DMS53 (cell line): ENCODE measurements around the gene MISP.

Experiments
- DNase-seq: peaks from one replicate; lab custom pipeline; 2025; lab: John Stamatoyannopoulos, UW

The MISP gene

GRCh38 chr19:796692-797527 lies 46.0 kb downstream of the MISP start, which contains the start of gene PTBP1:
Gene PTBP1, plus strand, starts transcription at chr19:797452. Its CDS starts 46 bp downstream, at chr19:797498.
- DNase-seq: peak; percentile 99

GRCh38 chr19:797528-798414 lies 46.9 kb downstream of the MISP start:
- DNase-seq: peak; percentile 95

GRCh38 chr19:798415-799075 lies 47.6 kb downstream of the MISP start:
- peak; percentile 43 for DNase-seq

GRCh38 chr19:799076-799881 lies 48.4 kb downstream of the MISP start:
- peak; percentile 34 for DNase-seq

GRCh38 chr19:800360-801029 lies 49.6 kb downstream of the MISP start:
- DNase-seq: peak; percentile 28

GRCh38 chr19:801030-801860 lies 50.3 kb downstream of the MISP start:
- no peak for DNase-seq

GRCh38 chr19:801861-802497 lies 51.1 kb downstream of the MISP start:
- DNase-seq: no peak

GRCh38 chr19:802498-803098 lies 51.7 kb downstream of the MISP start:
- no peak for DNase-seq

GRCh38 chr19:803099-803561 lies 52.2 kb downstream of the MISP start:
- DNase-seq: no peak

- DNase-seq: no peak
These were observed 52.9 kb downstream of the MISP start for GRCh38 chr19:803686-804418.

GRCh38 chr19:804419-805165 lies 53.7 kb downstream of the MISP start:
- no peak for DNase-seq

GRCh38 chr19:805166-805551 lies 54.2 kb downstream of the MISP start:
- no peak for DNase-seq

GRCh38 chr19:805600-806550 lies 55.0 kb downstream of the MISP start:
- no peak for DNase-seq

- no peak for DNase-seq
These were observed 56.0 kb downstream of the MISP start for GRCh38 chr19:806815-807421.

GRCh38 chr19:807627-808422 lies 56.9 kb downstream of the MISP start:
- DNase-seq: no peak
